ENCODE data around the gene RAB11FIP3. TPM values are rescaled to one million over a fixed set of nuclear protein-coding genes. Genes with fewer than 3 reads are reported as not detected.
A peak's percentile ranks its signal among the peaks of the same experiment; 100 is the strongest.

RAB11FIP3 gene
- total and polyA plus RNA-seq, 9 of the 15 experiments (the other 6 are each of a cell fraction or from before 2014, with no cell fraction given) = 0.46 to 13.1 (median 4.3) TPM

- WGBS (ENCODE audit: insufficient coverage, low coverage, missing lambda C conversion rate) = 93% methylated on average over 34 of the region's 44 CpGs
- ChIA-PET CTCF (ENCODE audit: low intra/inter-chr PET ratio) (no interaction called here), POLR2A (interaction anchor here (0.5 to 1.1 kb wide), 4 partner anchors 21 to 304 kb away, joined by 3 to 4 read pairs (median 3); no protein-coding TSS in a partner anchor)
- peaks cover 63% of the 10 kb centered on the region; the same call in 2 of the 3 replicates for H3K36me3 ChIP-seq (ENCODE audit: control insufficient read depth, insufficient read depth, low read length)
- DNase-seq (ENCODE audit: extremely low read depth in 1 of 4, low spot score in 3 of 4) (no peak), ATAC-seq (no peak), FAIRE-seq (no peak)
- H4K20me1 ChIP-seq (replicated peaks; ENCODE audit: control insufficient read depth, insufficient read depth, low read length) = no peaks in the 10 kb centered on the region
- H2AFZ ChIP-seq (ENCODE audit: low read depth, low read length) = no peak overlapping the region
- H3K4me1 ChIP-seq (replicated peaks in 1 of 2; ENCODE audit: control insufficient read depth in 2 of 2, insufficient read depth in 2 of 2, low read length in 2 of 2) = peaks cover 4 to 60% of the 10 kb centered on the region in 2 experiments; a peak in 4 of 5 replicates
- H3K4me3 ChIP-seq = no peak overlapping the region
- intact Hi-C loops (cut with micrococcal nuclease) (no loop called here), in situ Hi-C loops (cut with MboI) (no loop called here)
- H3K79me2 ChIP-seq (ENCODE audit: control insufficient read depth, insufficient read depth, low read length) = peaks cover 25% of the 10 kb centered on the region
- H3K27ac ChIP-seq (ENCODE audit: extremely low read depth, low read depth, low read length) = no peak overlapping the region
- no peak overlapping the region for H3K9ac ChIP-seq (ENCODE audit: insufficient read depth in 1 of 2, low read depth in 2 of 2, low read length in 2 of 2)
- H3K27me3 ChIP-seq (ENCODE audit: control insufficient read depth in 2 of 2, insufficient read depth in 2 of 2, low read length in 2 of 2) = no peaks in the 10 kb centered on the region
- H3K9me3 ChIP-seq (replicated peaks; ENCODE audit: control insufficient read depth, insufficient read depth, low read depth, low read length) = no peaks in the 10 kb centered on the region
- H3K4me2 ChIP-seq (ENCODE audit: insufficient read depth, low read length) = no peak overlapping the region
- no peak for TF ChIP-seq SMAD4 (CRISPR knock-in tag; conservative IDR thresholded peaks at IDR 0.05)
- peak; percentile 42; the same call in 1 of the 2 replicates for TF ChIP-seq POLR2G (IDR thresholded peaks at IDR 0.05; ENCODE audit: low read depth, low read length)
- peak; percentile 40 for TF ChIP-seq RBFOX2 (IDR thresholded peaks at IDR 0.05; ENCODE audit: low read depth, low read length)
- peaks cover under 1% of the 10 kb centered on the region for H3K9me1 ChIP-seq (ENCODE audit: control insufficient read depth, insufficient read depth, low read length)
- BruUV-seq (replicated peaks) = no TSS peak
These were observed 49.3 kb upstream of the RAB11FIP3 start for GRCh38 chr16:375927-376816.

All from K562 (cell line).